ENCODE measurements around the gene EYA2.
A peak's percentile ranks its signal among the peaks of the same experiment; 100 is the strongest.
"Not testable (repeated sequence)": the region's sequence is repeated elsewhere in the genome, so short reads cannot be mapped to it uniquely, and the experiment has no call there.

EYA2 gene

GRCh38 chr20:46872328-46873211 is 22.1 kb upstream of the EYA2 start:
- peak; percentile 8 for DNase-seq (ENCODE audit: low read depth)
- H3K4me3 ChIP-seq (ENCODE audit: low read depth, low read length) = no peak overlapping the region
- TF ChIP-seq, protein P1, sequence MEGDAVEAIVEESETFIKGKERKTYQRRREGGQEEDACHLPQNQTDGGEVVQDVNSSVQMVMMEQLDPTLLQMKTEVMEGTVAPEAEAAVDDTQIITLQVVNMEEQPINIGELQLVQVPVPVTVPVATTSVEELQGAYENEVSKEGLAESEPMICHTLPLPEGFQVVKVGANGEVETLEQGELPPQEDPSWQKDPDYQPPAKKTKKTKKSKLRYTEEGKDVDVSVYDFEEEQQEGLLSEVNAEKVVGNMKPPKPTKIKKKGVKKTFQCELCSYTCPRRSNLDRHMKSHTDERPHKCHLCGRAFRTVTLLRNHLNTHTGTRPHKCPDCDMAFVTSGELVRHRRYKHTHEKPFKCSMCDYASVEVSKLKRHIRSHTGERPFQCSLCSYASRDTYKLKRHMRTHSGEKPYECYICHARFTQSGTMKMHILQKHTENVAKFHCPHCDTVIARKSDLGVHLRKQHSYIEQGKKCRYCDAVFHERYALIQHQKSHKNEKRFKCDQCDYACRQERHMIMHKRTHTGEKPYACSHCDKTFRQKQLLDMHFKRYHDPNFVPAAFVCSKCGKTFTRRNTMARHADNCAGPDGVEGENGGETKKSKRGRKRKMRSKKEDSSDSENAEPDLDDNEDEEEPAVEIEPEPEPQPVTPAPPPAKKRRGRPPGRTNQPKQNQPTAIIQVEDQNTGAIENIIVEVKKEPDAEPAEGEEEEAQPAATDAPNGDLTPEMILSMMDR (IDR thresholded peaks at IDR 0.05; ENCODE audit: low read depth, low read length) = no peak
- TF ChIP-seq MYC (IDR thresholded peaks at IDR 0.05; ENCODE audit: low read depth, low read length) (no peak), POLR2A (IDR thresholded peaks at IDR 0.05; ENCODE audit: extremely low read depth, insufficient read length) (no peak)
- TF ChIP-seq, protein P2, sequence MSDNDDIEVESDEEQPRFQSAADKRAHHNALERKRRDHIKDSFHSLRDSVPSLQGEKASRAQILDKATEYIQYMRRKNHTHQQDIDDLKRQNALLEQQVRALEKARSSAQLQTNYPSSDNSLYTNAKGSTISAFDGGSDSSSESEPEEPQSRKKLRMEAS (IDR thresholded peaks at IDR 0.05; ENCODE audit: low read depth, low read length) = no peak

- TF ChIP-seq, protein P2 (IDR thresholded peaks at IDR 0.05; ENCODE audit: low read depth, low read length) = no peak
- TF ChIP-seq POLR2A (IDR thresholded peaks at IDR 0.05; ENCODE audit: extremely low read depth, insufficient read length) = no peak
- TF ChIP-seq MYC (IDR thresholded peaks at IDR 0.05; ENCODE audit: low read depth, low read length) = no peak
- TF ChIP-seq, protein P1 (IDR thresholded peaks at IDR 0.05; ENCODE audit: low read depth, low read length) = no peak
- no peak for DNase-seq (ENCODE audit: low read depth)
- H3K4me3 ChIP-seq (ENCODE audit: low read depth, low read length) = no peak overlapping the region
These were observed 19.6 kb upstream of the EYA2 start for GRCh38 chr20:46875059-46875458.

GRCh38 chr20:46879386-46879785 is 15.3 kb upstream of the EYA2 start:
- H3K4me3 ChIP-seq (ENCODE audit: low read depth, low read length) = no peak overlapping the region
- no peak for DNase-seq (ENCODE audit: low read depth)
- no peak for TF ChIP-seq POLR2A (IDR thresholded peaks at IDR 0.05; ENCODE audit: extremely low read depth, insufficient read length)
- TF ChIP-seq, protein P1 (IDR thresholded peaks at IDR 0.05; ENCODE audit: low read depth, low read length) = no peak
- no peak for TF ChIP-seq MYC (IDR thresholded peaks at IDR 0.05; ENCODE audit: low read depth, low read length)
- TF ChIP-seq, protein P2 (IDR thresholded peaks at IDR 0.05; ENCODE audit: low read depth, low read length) = no peak

DNA sequence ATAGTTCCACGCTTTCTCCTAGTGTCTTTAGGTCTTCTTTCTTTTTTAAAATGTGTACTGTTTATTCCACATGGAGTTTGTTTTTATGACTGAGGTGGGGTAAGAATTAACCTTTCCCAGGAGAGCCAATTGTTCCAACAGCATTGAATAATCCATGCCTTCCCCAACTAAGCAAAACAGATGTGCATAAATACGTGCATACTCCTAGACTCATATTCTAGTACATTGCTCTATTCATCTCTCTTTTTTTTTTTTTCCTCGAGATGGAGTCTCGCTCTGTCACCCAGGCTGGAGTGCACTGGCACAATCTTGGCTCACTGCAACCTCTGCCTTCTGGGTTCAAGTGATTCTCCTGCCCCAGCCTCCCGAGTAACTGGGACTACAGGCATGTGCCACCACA is 14.7 kb upstream of the EYA2 start:
- DNase-seq (ENCODE audit: low read depth); H3K4me3 ChIP-seq (ENCODE audit: low read depth, low read length): not testable (repeated sequence)

DNA sequence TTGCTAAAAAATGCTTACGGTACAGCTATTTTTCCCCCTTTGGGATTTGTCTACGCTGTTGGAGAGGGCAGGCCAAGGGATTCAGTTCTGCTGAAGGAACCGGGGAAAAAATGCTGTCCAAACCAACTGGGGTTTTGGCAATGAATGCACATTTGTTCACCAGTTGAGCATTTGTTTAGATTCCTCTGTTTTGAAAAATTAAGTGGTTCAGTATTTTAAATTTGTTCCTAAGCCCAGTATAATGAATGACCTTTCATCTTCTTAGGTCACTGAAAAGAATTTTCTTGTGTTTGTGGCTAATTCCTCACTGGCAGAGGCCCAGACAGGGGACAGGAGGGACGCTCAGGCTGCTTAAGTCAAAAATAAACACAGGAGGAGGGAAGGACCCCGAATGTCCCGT is 10.8 kb upstream of the EYA2 start:
- no peak for DNase-seq (ENCODE audit: low read depth)
- no peak overlapping the region for H3K4me3 ChIP-seq (ENCODE audit: low read depth, low read length)
- TF ChIP-seq, protein P1 (IDR thresholded peaks at IDR 0.05; ENCODE audit: low read depth, low read length) = no peak
- no peak for TF ChIP-seq POLR2A (IDR thresholded peaks at IDR 0.05; ENCODE audit: extremely low read depth, insufficient read length)
- TF ChIP-seq, protein P2 (IDR thresholded peaks at IDR 0.05; ENCODE audit: low read depth, low read length) = no peak
- no peak for TF ChIP-seq MYC (IDR thresholded peaks at IDR 0.05; ENCODE audit: low read depth, low read length)

GRCh38 chr20:46890682-46891081 is 4.0 kb upstream of the EYA2 start:
- no peak for TF ChIP-seq POLR2A (IDR thresholded peaks at IDR 0.05; ENCODE audit: extremely low read depth, insufficient read length)
- TF ChIP-seq, protein P1 (IDR thresholded peaks at IDR 0.05; ENCODE audit: low read depth, low read length) = no peak
- TF ChIP-seq, protein P2 (IDR thresholded peaks at IDR 0.05; ENCODE audit: low read depth, low read length) = no peak
- no peak for TF ChIP-seq MYC (IDR thresholded peaks at IDR 0.05; ENCODE audit: low read depth, low read length)
- DNase-seq (ENCODE audit: low read depth) = no peak
- no peak overlapping the region for H3K4me3 ChIP-seq (ENCODE audit: low read depth, low read length)

Measured in NB4 (cell line).